ENCODE data around the gene SCRT2.
"Not testable (repeated sequence)": the region's sequence is repeated elsewhere in the genome, so short reads cannot be mapped to it uniquely, and the experiment has no call there.

SCRT2 gene

DNA sequence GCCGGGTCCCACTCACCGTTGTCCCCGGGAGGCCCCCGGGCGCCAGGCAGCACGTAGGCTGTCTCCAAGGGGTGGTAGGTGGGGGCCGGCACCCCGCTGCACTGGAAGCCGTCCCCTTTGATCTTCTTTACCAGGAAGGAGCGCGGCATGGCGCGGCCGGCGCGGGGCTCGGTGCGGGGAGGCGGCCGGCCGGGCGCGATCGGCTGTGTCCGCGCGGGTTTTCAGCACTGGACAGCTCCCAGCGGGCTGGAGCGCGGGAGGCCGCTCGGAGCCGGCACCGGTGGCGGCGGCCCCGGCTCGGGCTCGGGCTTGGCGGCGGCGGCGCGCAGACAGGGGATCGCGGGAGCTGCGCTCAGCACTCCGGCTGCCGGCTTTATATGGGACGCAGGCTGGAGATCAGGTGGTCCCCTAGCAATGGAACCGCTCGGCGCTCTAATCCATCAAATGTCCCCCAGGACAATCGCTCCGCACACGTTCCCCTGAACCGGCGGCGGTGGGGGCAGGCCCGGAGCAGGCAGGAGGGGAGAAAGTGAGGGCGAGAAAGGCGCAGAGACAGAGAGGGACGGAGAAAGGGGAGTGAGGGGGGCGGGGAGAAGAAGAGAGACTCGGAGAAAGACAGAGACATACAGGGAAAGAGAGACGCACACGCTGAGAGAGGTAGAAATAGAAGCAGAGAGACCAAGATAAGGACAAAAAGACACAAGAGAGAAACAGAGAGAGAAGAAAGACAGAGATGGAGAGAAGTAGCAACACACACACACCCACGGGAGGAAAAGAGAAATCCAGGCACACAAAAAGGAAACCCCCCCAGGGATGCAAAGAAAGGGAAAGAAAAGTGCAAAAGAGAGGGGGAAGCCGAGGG is at the start of gene SCRT2:
Gene SCRT2, minus strand, starts transcription at position 350 of the 862 bp plus-strand sequence. Its CDS starts 201 bp downstream, at position 149.
- no peak for FAIRE-seq

DNA sequence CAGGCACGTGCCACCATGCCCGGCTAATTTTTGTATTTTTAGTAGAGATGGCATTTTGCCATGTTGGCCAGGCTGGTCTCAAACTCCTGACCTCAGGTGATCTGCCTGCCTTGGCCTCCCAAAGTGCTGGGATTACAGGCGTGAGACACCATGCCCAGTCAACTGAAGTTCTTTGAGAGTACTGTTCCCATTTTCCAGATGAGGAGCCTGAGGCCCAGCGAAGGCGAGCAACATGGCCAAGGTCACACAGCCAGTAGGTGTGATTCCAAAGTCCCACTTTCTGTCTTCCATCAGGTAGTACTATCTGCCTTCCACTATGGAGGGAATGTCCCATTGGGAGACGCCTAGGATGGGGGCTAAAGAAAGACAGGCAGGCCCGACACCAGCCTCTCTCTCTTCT is 49.2 kb upstream of the SCRT2 start:
- not testable (repeated sequence) for FAIRE-seq

DNA sequence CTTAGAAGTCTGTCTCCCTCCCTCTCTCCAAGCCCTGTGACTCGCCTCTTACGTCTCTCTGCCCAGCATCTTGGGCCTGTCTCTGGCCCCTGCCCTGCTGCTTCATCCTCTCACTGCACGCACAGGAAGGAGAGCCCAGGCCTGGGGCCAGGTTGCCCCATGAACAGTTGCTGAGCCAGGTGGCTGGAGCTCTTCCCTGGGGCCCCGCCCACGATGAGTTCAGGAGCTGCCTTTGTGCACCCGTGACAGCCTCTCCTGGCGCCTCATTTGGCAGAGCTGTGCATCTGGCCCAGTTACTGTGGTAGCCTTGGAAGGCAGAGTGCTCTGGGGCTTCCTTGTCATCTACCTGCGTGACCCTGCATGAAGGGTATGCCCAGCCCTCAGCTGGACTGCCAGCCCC is 48.2 kb upstream of the SCRT2 start:
- no peak for FAIRE-seq

DNA sequence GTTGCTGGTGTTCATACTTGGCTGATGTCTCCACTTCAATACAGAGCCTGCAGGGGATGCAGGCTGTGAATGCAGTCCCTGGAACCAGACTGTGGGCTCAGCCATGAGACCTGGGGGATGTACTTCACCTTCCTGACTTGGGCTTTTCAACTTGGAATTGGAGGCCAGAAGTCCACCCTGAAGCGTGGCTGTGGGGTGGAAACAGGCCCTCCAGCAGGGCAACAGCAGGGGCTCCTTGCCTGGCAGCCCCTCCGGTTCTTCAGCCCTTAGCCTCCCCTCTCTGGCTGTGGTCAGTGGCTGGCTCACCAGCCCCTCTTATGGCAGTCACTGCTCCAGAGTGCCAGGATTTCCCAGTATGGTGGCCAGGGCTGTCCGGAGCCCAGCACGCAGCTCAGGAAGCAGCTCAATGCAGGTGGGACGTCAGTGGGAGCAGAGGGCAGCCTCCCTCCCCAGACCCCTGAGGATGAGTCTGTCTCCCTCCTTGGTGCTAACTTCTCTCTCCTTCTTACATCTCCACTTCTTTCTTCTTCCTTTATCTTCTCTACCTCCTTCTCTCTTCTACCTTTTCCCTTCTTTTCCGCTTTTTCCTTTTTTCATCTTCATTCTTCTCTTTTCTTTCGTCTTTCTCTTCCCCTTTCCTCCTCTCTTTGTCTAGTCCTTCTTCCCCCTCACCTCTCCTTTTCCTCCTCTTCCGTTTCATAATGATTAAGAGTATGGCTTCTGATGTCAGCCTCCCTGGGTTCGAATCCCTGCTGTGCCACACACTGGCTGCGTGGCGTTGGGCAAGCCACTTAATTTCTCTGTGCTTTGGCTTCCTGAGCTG is 47.4 kb upstream of the SCRT2 start:
- FAIRE-seq, result no peak

DNA sequence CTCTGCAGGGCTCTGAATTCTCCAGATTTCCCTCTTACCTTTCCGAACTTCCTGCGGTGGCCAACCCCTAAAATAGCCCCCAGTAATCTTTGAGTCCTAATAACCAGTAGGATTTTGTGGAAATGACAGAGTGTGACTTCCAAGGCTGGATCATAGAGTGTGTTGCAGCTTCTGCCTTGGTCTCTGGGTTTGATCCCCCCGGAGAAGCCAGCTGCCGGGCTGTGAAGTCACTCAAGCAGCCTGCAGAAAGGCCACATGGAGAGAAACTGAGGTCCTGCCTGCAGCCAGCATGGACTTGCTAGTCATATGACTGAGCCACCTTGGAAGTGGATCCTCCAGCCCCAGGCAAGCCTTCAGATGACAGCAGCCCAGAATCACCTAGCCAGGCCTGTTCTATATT is 46.3 kb upstream of the SCRT2 start:
- FAIRE-seq, result no peak

DNA sequence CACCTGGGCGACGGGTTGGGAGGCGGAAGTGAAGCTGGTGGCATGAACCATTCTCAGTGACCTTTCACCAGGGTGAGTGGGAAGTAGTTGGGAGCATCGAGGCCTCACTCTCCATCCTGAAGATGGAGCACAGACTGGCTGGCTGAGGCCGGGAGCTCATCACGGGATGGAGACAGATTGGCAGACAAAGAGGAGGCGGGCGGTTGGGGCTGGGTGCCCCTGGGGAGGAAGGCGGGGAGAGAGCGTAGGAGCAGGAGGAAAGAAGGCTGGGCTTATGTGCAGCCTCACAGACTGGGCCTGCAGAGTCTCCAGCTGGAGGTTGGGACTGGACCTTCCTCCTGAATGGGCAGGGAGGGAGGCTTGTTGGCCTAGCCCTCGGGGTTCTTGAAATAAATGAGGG is 44.2 kb upstream of the SCRT2 start:
- FAIRE-seq, result no peak

DNA sequence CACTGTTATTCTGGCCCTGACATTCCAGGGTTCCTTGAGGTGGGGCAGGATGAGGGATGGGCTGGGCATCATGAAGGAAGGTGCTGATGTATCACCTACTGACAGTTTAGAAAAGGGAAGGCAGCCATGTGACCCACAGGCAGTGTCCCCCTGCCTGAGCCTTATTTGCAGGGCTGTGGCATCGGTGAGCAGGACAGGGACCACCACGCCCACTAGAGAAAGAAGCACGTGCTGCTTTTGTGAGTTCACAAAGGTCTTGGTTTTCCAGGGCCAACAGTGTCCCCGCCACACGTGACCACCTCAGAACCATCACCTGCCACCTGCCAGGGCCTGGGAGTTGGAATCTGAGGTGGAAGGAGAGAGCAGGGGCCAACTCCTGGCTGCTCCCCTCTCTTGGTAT is 43.5 kb upstream of the SCRT2 start:
- no peak for FAIRE-seq

DNA sequence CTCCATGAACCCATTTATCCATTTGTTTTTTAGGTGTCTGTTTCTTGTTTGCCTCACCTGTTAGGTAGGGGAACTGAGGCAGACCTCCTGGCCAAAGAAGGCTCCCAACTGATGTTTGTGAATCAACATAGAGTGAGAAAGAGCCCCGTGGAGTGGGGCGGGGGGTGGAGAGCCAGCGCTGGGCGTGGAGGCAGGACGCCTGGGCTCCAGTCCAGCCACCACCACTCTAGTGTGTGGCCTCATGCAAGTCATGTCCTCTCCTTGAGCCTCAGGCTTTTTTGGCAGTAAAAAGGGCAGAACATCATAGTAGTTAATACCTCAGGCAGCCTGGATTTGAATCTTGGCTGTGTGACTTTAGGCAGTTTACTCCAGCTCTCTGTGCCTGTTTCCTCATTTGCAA is 42.2 kb upstream of the SCRT2 start:
- FAIRE-seq, result no peak

DNA sequence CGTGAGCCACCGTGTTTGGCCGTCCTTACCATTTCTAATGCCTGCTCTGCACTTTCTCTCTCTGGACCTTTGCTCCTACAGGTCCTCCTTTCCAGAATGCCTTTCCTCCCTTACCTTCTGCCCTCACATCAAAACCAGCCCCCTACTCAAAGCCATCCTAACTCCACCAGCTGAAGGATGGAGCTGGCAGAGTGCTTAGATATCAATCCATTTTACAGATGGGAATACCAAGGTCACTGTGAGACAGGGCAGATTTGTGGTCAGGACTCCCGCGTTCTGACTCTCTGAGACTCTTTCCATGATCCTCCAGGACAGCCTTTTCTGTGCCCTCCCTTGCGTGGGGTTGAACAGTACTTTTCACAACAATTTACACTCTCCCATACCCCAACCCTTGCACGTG is 41.7 kb upstream of the SCRT2 start:
- FAIRE-seq, result no peak

DNA sequence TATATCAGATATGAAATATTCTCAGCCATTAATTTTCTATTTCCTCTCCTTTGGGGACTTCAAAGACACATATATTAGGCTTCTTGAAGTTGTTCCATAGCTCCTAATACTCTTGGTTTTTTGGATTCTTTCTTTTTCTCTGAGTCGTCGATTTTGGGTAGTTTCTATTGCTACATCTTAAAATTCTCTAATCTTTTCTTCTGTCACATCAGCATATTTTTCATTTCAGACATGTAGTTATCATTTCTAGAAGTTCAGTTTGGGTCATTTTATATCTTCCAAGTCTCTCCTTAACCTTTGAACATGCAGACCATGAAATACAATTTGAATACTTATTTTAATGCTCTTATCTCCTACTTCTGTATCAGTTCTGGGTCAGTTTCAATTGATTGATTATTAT is 38.9 kb upstream of the SCRT2 start:
- no peak for FAIRE-seq

DNA sequence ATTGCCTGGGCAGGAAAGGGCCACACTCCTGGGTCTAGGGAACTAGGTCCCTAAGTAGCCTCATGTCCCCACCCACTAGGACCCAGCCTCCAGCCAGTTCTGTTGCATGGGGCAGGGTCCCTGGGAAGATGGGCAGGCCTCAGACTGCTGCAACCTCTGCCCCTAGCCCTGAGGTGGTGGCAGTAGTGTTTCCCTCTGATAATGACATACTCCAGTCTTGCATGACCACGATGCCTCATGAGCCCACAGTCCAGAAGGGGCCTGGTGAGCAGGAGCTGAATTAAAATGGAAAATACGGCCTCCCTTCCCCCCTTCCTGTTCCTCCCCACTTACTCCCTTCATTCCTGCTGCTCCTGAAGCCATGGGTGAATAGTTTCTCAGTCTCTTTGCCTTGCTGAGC is 36.0 kb upstream of the SCRT2 start:
- FAIRE-seq, result no peak

DNA sequence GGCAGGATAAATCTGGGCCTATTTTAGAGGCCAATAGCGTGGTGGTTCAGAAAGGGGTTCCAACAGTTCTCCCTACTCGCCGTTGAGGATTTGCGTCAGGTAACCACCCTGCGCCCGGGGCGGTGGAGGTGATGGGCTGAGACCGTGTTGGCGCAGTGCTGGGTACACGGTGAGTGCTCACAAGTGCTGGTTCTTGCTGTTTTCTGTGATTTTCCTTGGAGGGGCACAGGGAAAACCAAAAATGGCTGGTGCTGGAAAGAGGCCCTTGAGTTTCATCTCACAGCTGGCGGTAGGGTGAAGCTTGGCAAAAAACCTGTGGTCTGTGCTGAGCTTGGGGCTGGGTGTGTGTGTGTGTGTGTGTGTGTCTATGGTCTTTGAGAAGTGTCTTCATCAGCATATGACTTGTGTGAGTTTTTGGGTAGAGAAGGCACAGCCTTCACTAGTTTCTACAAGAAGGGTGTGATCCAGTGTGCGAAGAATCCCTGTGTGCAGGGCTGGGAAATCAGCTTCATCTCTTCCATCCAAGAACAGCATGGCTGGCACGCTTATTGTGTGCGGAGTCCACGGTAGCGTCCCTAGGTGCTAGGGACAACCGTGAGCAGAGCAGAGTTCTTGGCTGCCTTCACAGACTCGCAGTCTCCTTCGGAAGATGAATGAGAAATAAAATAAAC is 35.3 kb upstream of the SCRT2 start:
- FAIRE-seq, result no peak

DNA sequence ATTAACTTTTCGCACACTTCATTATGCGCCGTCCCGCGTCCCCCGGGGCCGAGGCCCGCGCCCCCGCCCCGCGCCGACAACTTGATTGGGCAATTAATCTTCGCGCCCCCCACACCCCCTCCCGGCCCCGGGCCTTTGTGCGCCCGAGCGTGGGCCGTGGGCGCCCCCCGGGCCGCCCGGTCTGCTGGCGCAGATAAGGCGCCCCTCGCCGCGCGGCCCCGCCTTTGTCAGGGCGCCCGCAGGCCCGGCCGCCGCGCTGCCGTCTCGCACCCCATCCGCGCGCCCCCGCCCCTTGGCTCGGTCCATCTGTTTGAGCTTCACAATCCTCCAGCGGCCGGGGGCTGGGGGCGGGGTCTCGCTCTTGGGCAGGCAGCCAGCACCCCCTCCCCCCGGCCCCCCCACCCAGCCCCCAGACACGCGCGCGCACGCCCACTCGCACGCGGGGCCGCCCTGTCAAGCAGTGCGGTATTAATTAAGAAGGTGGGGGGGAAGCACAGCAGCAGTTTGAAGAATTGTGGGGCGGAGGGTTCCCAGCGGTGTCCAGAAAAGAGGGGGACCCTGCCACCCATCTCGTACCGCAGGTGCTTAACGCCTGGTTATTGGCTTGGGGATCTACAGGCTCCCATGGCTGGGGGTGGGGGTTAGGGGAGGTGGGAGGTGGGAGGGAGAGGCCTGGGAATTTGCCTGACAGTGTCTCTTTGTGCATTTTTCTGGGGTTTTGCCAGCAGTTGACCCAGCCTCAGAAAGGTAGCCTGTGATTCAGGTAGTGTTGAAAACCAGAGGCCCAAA is 34.6 kb upstream of the SCRT2 start:
- FAIRE-seq, result no peak

DNA sequence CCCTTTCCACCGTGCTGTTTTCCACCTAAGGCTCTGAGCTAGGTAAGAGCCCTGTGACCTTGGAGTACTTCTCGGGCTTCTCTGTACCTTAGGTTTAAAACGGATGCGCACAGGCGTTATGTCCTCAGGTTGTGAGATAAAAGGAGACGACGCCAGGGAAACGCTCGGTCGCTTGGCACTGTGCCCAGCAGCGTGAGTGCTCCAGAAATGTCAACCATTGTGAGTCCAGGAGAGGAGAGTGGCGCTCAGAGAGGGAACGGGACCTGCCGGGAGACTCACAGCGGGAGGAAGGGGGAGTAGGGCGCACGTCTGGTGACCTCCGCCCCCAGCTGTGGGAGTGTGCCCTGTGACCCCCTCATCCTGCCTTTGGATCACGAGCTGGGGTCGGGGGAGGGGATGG is 33.8 kb upstream of the SCRT2 start:
- FAIRE-seq, result no peak

DNA sequence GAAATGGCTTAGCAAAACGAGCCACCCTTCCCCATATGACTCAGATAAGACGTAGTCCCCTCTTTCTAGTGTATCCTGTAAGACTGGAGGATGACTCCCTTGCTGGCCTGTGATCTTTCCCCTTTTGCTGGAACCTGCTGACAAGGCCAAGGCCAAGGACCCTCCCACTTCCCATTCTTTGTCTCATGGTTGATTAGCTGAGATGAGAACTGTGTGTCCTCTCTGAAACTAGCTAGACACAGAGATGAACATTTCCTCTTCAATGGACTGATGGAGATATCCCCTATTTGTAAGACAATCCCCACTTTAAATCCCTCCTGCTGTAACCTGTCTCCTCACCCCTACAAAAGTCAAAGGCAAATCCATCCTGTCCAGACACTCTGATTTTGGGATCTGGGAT is 33.4 kb upstream of the SCRT2 start:
- no peak for FAIRE-seq

DNA sequence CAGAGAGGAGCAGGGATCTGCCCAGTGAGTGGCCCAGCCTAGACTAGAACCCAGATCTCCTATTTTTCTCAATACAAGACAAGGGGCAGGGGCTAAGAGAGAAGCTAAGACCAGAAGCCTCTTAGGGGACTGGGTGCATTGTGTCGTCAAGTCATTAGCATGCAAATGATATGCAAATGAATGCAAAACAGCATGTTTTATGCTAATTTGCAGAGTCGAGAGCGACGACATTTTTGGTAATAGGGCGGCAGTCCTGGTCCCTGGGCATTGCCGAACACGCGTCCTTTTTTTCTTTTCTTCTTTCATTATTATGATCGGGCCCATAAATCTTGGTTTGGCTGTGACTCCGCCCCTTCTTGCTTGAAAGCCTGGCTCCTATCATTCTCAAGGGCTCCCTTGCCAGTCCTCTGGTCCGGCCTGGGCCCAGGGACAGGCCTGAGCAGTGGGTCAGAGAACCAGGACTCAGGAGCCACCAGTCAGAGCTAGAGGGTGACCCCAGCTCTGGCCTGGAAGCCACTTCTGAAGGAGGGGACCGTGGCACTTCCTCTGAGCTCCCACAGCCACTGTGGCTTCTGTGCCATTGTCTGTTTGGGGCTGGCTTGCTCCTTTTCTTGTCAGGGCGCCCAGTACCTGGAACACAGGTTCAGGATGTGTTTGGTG is 32.0 kb upstream of the SCRT2 start:
- FAIRE-seq, result no peak

DNA sequence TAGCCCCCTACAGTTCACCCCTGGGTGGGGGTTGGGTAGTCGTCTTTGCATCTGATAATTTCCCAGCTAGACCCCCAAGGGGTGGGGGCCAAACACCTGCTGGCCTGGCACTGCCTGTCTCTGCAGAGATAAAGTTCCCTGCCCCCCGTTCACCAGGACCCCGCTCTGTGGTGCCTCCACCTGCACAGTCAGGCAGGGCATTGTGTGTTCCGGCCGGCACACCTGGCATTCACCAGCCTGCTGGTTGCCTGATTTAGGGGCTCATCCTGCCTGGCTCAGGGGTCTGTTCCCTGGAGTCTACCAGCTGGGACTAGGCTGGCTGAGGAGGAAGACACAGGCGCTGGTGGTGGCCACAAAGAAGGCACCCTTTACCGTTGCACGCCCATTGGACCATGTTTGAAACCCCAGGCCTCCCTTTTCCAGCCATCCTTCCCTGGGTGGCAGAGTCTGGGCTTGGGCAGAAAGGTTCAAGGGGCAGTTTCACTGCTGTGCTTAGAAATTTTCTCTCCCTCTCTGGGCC is 30.8 kb upstream of the SCRT2 start:
- no peak for FAIRE-seq

DNA sequence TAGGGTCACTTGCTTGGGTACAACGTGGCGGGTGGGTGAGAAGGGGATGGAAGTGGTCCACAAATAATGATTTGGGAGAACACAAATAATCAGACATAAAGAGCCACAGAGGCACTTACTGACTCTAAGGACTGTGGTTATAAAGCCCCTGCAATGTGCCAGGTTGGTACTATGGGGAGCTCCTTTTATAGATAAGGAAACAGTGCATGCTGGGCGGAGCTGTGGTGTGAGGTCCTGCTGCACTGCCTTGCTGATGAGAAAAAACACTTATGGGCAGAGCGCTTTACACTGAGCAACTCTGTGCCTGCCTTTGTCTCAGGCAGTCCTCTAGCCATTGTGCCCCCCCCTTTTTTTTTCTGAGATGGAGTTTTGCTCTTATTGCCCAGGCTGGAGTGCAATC is 29.1 kb upstream of the SCRT2 start:
- FAIRE-seq, result no peak

DNA sequence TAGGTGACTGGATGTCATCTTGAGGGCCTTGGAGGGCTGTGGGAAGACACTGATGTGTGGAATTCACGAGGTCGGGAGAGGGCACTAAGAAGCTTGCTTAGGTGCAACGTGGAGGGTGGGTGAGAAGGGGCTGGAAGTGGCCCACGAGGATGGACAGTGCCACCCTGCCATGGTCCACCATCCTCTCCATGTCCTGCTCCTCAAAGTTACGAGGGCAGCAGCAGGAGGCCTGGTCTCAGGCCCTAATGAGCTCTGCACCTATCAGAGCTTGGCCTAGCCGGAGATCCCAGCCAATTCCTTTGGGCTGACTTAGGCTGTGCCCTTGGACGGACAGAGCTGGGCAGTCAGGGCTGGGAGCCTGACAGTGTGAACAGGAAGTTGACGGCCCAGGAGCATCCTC is 27.8 kb upstream of the SCRT2 start:
- FAIRE-seq, result no peak

DNA sequence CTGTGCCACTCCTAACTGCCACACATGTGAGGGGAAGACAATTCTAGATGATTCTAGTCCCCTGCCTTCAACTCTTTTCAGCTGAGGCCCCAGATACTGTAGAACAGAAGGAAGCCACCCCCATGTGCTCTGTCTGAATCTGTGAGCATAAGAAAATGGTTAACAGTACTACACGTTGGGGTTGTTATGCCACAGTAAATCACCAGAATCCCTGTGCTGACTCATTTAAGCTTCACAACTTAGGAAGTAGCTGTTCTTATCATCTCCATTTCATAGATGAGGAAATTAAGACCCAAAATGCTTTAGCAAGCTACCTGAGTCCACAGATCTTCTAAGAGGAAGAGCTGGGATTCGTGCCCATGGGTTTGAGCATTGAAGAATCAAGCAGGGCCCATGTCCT is 27.4 kb upstream of the SCRT2 start:
- FAIRE-seq, result no peak

DNA sequence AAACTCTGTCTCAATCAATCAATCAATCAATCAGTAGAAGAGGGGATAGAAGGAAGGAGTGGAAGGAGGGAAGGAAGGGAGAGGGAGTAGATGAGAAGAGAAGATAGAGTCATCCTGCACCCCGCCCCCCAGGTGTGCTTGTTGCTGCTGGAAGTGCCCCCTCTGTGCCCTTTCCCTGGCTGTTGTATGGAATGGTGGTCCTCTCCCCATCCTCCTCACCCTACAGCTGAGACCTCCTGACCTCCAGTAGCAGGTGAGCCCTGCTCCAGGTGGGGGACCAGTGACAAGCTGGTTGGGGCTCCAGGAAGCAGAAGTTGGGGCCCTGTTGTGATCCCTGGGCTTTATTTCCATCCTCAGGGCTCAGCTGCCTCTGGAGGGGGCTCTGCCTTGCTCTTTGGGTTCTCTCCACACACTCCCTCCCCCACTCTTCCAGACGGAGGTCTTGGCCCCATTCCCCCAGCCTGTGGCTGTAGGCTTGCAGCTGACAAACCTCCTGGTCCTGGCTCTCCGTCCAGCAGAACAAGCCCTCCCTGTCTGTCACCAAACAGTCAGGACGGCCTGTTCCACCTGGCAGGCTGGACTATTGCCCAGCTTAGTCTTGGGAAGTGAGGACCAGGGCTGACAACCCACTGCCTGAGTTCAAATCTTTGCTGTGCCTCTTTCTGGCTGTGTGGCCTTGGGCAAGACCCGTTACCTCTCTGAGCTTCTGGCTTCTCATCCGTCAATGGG is 26.0 kb upstream of the SCRT2 start:
- FAIRE-seq, result no peak
